B cell (primary cell): ENCODE data around the gene DNM2.
"Not testable (repeated sequence)": the region's sequence is repeated elsewhere in the genome, so short reads cannot be mapped to it uniquely, and the experiment has no call there.

ENCODE experiments used
- EZH2 ChIP-seq: IDR thresholded peaks from 2 replicates; pipeline ENCODE4 v1.6.1; 2012; ENCODE audit warnings: borderline replicate concordance, low read depth, mild to moderate bottlenecking, moderate library complexity, low read length; ENCODE audit not compliant: insufficient read depth, poor library complexity, severe bottlenecking
- TF ChIP-seq, protein P1 (sequence below): fragments of 200-600 bp; IDR thresholded peaks from one replicate; pipeline ENCODE4 v1.8.0; 2022; ENCODE audit warnings: antibody characterized with exemption, mild to moderate bottlenecking

DNA sequence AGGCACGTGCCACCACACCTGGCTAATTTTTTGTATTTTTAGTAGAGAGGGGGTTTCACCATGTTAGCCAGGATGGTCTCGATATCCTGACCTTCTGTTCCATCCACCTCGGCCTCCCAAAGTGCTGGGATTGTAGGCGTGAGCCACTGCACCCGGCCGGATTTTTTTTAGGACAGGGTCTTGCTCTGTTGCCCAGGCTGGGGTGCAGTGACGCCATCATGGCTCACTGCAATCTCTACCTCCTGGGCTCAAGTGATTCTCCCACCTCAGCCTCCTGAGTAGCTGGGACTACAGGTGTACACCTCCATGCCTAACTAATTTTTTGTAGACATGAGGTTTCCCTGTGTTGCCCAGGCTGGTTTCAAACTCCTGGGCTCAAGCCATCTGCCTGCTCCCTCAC is 119.8 kb downstream of the DNM2 start:
- TF ChIP-seq, protein P1, sequence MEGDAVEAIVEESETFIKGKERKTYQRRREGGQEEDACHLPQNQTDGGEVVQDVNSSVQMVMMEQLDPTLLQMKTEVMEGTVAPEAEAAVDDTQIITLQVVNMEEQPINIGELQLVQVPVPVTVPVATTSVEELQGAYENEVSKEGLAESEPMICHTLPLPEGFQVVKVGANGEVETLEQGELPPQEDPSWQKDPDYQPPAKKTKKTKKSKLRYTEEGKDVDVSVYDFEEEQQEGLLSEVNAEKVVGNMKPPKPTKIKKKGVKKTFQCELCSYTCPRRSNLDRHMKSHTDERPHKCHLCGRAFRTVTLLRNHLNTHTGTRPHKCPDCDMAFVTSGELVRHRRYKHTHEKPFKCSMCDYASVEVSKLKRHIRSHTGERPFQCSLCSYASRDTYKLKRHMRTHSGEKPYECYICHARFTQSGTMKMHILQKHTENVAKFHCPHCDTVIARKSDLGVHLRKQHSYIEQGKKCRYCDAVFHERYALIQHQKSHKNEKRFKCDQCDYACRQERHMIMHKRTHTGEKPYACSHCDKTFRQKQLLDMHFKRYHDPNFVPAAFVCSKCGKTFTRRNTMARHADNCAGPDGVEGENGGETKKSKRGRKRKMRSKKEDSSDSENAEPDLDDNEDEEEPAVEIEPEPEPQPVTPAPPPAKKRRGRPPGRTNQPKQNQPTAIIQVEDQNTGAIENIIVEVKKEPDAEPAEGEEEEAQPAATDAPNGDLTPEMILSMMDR = not testable (repeated sequence)
- not testable (repeated sequence) for TF ChIP-seq EZH2
